Right lobe of liver (tissue), 4 donors: ENCODE measurements around the gene ECT2.

Experiments
- POLR2A ChIP-seq: fragments of 450-650 bp; IDR thresholded peaks from one replicate; pipeline ENCODE4 v1.6.1; 2017; ENCODE audit warnings: antibody characterized with exemption, mild to moderate bottlenecking
- TF ChIP-seq, protein P1 (sequence below), 4 donors: fragments of 200-600 bp in 3 of 4; fragments of 450-650 bp in 1 of 4; IDR thresholded peaks; one replicate each; pipeline versions ENCODE4 v1.5.1 to v1.8.0; 2016 to 2022; ENCODE audit warnings: antibody characterized with exemption in 4 of 4, mild to moderate bottlenecking in 2 of 4
- donor health status: DM: no; HTN: no; CAD: no.
- donor health status: DM: no; HTN: no; CAD: no.
- donor health status: DM: no; HTN: yes; CAD: no.

GRCh38 chr3:172702256-172702655, 48.3 kb upstream of the ECT2 start:
- TF ChIP-seq POLR2A, result no peak
- TF ChIP-seq, protein P1, sequence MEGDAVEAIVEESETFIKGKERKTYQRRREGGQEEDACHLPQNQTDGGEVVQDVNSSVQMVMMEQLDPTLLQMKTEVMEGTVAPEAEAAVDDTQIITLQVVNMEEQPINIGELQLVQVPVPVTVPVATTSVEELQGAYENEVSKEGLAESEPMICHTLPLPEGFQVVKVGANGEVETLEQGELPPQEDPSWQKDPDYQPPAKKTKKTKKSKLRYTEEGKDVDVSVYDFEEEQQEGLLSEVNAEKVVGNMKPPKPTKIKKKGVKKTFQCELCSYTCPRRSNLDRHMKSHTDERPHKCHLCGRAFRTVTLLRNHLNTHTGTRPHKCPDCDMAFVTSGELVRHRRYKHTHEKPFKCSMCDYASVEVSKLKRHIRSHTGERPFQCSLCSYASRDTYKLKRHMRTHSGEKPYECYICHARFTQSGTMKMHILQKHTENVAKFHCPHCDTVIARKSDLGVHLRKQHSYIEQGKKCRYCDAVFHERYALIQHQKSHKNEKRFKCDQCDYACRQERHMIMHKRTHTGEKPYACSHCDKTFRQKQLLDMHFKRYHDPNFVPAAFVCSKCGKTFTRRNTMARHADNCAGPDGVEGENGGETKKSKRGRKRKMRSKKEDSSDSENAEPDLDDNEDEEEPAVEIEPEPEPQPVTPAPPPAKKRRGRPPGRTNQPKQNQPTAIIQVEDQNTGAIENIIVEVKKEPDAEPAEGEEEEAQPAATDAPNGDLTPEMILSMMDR (IDR thresholded peaks at IDR 0.05), result no peak
